SH-SY5Y (cell line): ENCODE measurements around the gene KCNIP3.

Source experiments
- GATA2 ChIP-seq: IDR thresholded peaks from 2 replicates; pipeline ENCODE4 v1.6.1; 2011; ENCODE audit warnings: mild to moderate bottlenecking, low read depth, low read length
- GATA3 ChIP-seq: IDR thresholded peaks from 2 replicates; pipeline ENCODE4 v1.6.1; 2011; ENCODE audit warnings: low read depth, mild to moderate bottlenecking, low read length, moderate library complexity

DNA sequence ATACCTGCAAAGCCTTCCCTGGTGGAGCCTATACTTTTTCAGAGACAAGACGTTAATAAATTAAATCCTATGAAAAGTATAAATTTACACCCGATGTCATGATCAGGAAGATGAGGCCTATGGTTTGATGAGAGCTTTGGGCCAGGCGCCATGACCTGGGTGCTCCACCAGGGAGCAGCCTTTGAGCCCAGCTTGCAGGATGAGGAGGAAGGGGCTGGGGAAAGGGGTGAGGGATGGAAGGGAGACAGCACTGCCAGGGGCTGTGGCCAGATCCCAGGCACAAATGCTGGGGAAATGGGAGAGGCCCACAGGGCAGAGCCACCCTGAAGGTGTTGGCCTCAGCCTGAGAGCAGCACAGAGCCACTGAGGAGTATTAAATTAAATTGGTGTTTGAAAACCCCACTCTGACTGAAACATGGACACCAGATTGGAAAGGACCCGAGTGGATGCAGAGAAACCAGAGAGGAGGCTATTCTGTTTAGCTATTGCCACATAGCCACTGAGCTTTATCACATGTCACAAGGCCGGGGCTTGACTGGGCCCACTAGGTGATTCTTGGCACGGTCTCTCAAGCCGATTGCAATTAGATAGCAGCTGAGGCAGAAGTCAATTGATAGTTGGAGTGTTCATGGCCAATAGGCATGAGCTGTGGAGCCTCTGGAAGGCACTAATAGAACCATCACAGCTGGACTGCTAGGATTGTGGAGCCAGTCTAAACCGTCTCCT lies 95.7 kb downstream of the KCNIP3 start:
- TF ChIP-seq GATA2 (no peak), GATA3 (no peak)
